ENCODE measurements around the gene SLC22A23. TPM values are rescaled to one million over a fixed set of nuclear protein-coding genes. Genes with fewer than 3 reads are reported as not detected.

SLC22A23 gene
- total and polyA plus RNA-seq, 2 experiments from 2014 or later: 6.1 to 38.3 TPM

DNA sequence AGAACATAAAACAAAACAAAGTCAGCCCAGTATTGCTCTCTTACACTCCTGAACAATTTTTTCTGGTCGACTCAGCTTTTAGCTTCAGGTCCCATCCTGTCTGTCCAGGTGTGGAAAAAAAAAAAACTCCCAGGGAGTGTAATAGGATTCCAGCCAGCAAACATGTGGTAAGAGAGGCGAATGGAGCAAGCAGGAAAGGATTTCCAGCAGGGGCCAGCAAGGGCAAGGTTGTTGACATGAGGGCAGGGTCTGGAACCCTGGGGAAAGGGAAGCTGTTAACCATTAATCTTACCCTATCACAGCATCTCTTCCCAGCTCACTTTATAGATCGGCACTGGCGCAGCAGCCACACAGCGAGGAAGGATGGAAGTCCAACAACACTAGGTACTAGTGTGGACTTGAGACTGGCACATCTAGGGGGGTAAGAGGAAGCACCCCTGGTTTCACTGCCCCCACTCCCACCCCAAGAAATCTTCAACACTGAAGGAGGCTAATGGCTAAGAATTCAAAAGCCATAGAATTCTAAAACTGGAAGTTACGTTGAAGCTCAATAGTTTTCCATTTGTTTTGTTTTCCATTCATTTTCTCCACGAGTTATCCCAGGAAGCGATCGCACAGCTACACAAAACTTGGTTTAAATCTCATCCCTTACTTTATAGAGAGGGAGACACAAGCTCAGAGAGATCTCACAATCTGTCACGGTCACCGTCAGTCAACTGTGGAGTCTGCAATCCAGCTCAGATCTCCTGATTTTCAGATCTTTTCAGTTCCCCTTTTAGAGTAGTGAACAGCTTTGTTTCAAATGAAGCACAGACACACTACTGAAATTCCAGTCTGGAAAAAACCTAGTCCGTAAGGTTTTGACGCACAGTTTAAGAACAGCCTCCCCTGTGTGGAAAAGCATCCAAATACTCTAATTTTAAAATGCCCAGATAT is 53.3 kb downstream of the SLC22A23 start:
- peak overlapping the region; percentile 24; the same call in 1 of the 2 replicates for H3K27ac Mint-ChIP-seq
- peak; percentile 83 for ATAC-seq
- Histone ChIP-seq H3K27me3 (ENCODE audit: insufficient read depth) (no peaks in the 10 kb centered on the region), H3K36me3 (ENCODE audit: insufficient read depth) (no peaks in the 10 kb centered on the region), H3K27ac (ENCODE audit: low read depth) (0 out of 2 replicates have a peak overlapping the region, but pooled peaks have one; percentile 73), H4K20me1 (replicated peaks; ENCODE audit: insufficient read depth) (no peaks in the 10 kb centered on the region; the same call in 1 of the 2 replicates), H3K79me2 (replicated peaks; ENCODE audit: insufficient read depth) (peaks cover 58% of the 10 kb centered on the region), H3K4me2 (no peak overlapping the region), H3K9me2 (ENCODE audit: insufficient read depth) (no peaks in the 10 kb centered on the region), H2AFZ (no peak overlapping the region), H3K4me1 (ENCODE audit: insufficient read depth) (peaks cover 26% of the 10 kb centered on the region), H3F3A (replicated peaks; ENCODE audit: low read depth) (no peaks in the 10 kb centered on the region), H3K4me3 (no peak overlapping the region)
- peak; percentile 49 for DNase-seq (ENCODE audit: low spot score)
- peaks cover 28% of the 10 kb centered on the region for H3K36me3 Mint-ChIP-seq (ENCODE audit: low read depth)
- TF ChIP-seq JUNB (IDR thresholded peaks at IDR 0.05; ENCODE audit: unreplicated experiment): no peak
- no peak for TF ChIP-seq ETS1 (IDR thresholded peaks at IDR 0.05)
- TF ChIP-seq, protein P1, sequence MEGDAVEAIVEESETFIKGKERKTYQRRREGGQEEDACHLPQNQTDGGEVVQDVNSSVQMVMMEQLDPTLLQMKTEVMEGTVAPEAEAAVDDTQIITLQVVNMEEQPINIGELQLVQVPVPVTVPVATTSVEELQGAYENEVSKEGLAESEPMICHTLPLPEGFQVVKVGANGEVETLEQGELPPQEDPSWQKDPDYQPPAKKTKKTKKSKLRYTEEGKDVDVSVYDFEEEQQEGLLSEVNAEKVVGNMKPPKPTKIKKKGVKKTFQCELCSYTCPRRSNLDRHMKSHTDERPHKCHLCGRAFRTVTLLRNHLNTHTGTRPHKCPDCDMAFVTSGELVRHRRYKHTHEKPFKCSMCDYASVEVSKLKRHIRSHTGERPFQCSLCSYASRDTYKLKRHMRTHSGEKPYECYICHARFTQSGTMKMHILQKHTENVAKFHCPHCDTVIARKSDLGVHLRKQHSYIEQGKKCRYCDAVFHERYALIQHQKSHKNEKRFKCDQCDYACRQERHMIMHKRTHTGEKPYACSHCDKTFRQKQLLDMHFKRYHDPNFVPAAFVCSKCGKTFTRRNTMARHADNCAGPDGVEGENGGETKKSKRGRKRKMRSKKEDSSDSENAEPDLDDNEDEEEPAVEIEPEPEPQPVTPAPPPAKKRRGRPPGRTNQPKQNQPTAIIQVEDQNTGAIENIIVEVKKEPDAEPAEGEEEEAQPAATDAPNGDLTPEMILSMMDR (conservative IDR thresholded peaks at IDR 0.05; ENCODE audit: low read depth in 2 of 2): peak in 1 of 2 experiments; percentile 40; a peak in 2 of 4 replicates
- TF ChIP-seq, protein P2, sequence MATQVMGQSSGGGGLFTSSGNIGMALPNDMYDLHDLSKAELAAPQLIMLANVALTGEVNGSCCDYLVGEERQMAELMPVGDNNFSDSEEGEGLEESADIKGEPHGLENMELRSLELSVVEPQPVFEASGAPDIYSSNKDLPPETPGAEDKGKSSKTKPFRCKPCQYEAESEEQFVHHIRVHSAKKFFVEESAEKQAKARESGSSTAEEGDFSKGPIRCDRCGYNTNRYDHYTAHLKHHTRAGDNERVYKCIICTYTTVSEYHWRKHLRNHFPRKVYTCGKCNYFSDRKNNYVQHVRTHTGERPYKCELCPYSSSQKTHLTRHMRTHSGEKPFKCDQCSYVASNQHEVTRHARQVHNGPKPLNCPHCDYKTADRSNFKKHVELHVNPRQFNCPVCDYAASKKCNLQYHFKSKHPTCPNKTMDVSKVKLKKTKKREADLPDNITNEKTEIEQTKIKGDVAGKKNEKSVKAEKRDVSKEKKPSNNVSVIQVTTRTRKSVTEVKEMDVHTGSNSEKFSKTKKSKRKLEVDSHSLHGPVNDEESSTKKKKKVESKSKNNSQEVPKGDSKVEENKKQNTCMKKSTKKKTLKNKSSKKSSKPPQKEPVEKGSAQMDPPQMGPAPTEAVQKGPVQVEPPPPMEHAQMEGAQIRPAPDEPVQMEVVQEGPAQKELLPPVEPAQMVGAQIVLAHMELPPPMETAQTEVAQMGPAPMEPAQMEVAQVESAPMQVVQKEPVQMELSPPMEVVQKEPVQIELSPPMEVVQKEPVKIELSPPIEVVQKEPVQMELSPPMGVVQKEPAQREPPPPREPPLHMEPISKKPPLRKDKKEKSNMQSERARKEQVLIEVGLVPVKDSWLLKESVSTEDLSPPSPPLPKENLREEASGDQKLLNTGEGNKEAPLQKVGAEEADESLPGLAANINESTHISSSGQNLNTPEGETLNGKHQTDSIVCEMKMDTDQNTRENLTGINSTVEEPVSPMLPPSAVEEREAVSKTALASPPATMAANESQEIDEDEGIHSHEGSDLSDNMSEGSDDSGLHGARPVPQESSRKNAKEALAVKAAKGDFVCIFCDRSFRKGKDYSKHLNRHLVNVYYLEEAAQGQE (IDR thresholded peaks at IDR 0.05; ENCODE audit: unreplicated experiment): no peak
- no peak for TF ChIP-seq EZH2phosphoT487 (IDR thresholded peaks at IDR 0.05; ENCODE audit: unreplicated experiment)
- H3K4me3 Mint-ChIP-seq: no peak overlapping the region
- peaks cover 13% of the 10 kb centered on the region for H3K27me3 Mint-ChIP-seq (ENCODE audit: insufficient read depth, low read depth, poor library complexity)
- peaks cover 47% of the 10 kb centered on the region for H3K4me1 Mint-ChIP-seq
- no peaks in the 10 kb centered on the region for H3K9me3 Mint-ChIP-seq
